ENCODE data around the gene PDZRN4.

- TF ChIP-seq CTCF (IDR thresholded peaks at IDR 0.05) = no peak
- TF ChIP-seq POLR2A (IDR thresholded peaks at IDR 0.05) = no peak
Observed at GRCh38 chr12:41474001-41474400, 285.9 kb downstream of the PDZRN4 start.

Measured in suprapubic skin (tissue), 3 donors.